H9 (cell line): ENCODE data around the gene METTL27. TPM values are rescaled to one million over a fixed set of nuclear protein-coding genes. Genes with fewer than 3 reads are reported as not detected.

Experiments used
- DNase-seq: peaks from one replicate; pipeline ENCODE4 v3.0.0-alpha.2; 2017
- H2AFZ ChIP-seq: one replicate; pipeline ENCODE4 v1.6.1; 2013; ENCODE audit warnings: mild to moderate bottlenecking, low read length, control low read depth, moderate library complexity
- H2AK5ac ChIP-seq: 2 replicates; pipeline ENCODE4 v1.6.1; 2013; ENCODE audit warnings: low read length, control low read depth, mixed read lengths; ENCODE audit not compliant: insufficient read length
- H2BK120ac ChIP-seq: one replicate; pipeline ENCODE4 v1.6.1; 2013; ENCODE audit warnings: low read depth, mild to moderate bottlenecking, low read length, control low read depth, inconsistent platforms; ENCODE audit not compliant: poor library complexity, severe bottlenecking
- H2BK12ac ChIP-seq: 2 replicates; pipeline ENCODE4 v1.6.1; 2013; ENCODE audit warnings: low read length, control low read depth, mixed read lengths, low read depth; ENCODE audit not compliant: insufficient read length
- H2BK15ac ChIP-seq: 2 replicates; pipeline ENCODE4 v1.6.1; 2013; ENCODE audit warnings: low read depth, low read length, control low read depth
- H2BK20ac ChIP-seq: one replicate; pipeline ENCODE4 v1.6.1; 2013; ENCODE audit warnings: low read depth, mild to moderate bottlenecking, low read length, control low read depth, inconsistent platforms; ENCODE audit not compliant: poor library complexity, severe bottlenecking
- H2BK5ac ChIP-seq: 2 replicates; pipeline ENCODE4 v1.6.1; 2013; ENCODE audit warnings: low read length, control low read depth, mixed read lengths; ENCODE audit not compliant: insufficient read length
- H3K14ac ChIP-seq: 2 replicates; pipeline ENCODE4 v1.6.1; 2013; ENCODE audit warnings: low read length, control low read depth; ENCODE audit not compliant: insufficient read depth
- H3K18ac ChIP-seq: 2 replicates; pipeline ENCODE4 v1.6.1; 2013; ENCODE audit warnings: low read depth, mild to moderate bottlenecking, mixed read lengths, low read length, control low read depth; ENCODE audit not compliant: insufficient read length
- H3K23ac ChIP-seq: 2 replicates; pipeline ENCODE4 v1.6.1; 2013; ENCODE audit warnings: low read length, control low read depth, mixed read lengths, low read depth; ENCODE audit not compliant: insufficient read length
- H3K23me2 ChIP-seq: 2 replicates; pipeline ENCODE4 v1.6.1; 2013; ENCODE audit warnings: low read depth, mild to moderate bottlenecking, mixed read lengths, low read length, control low read depth; ENCODE audit not compliant: insufficient read length, poor library complexity, severe bottlenecking
- H3K27ac ChIP-seq: 2 replicates; pipeline ENCODE4 v1.5.1; 2013; ENCODE audit warnings: low read length, control low read depth, mixed read lengths, low read depth; ENCODE audit not compliant: insufficient read length
- H3K27me3 ChIP-seq: 2 replicates; pipeline ENCODE4 v1.6.1; 2013; ENCODE audit warnings: low read length, control low read depth, inconsistent platforms; ENCODE audit not compliant: insufficient read depth
- H3K4ac ChIP-seq: 2 replicates; pipeline ENCODE4 v1.6.1; 2013; ENCODE audit warnings: low read depth, mild to moderate bottlenecking, control low read depth, inconsistent platforms, low read length, moderate library complexity
- H3K4me1 ChIP-seq: 2 replicates; pipeline ENCODE4 v1.6.1; 2013; ENCODE audit warnings: low read length, control low read depth, inconsistent platforms; ENCODE audit not compliant: insufficient read depth
- H3K4me2 ChIP-seq: 2 replicates; pipeline ENCODE4 v1.6.1; 2013; ENCODE audit warnings: low read length, control low read depth, mixed read lengths; ENCODE audit not compliant: insufficient read length, insufficient read depth
- H3K56ac ChIP-seq: 2 replicates; pipeline ENCODE4 v1.6.1; 2013; ENCODE audit warnings: low read depth, mild to moderate bottlenecking, mixed read lengths, low read length, control low read depth; ENCODE audit not compliant: insufficient read length
- H3K79me1 ChIP-seq: 2 replicates; pipeline ENCODE4 v1.6.1; 2013; ENCODE audit warnings: low read depth, mild to moderate bottlenecking, moderate library complexity, low read length, control low read depth, inconsistent platforms; ENCODE audit not compliant: insufficient read depth, poor library complexity, severe bottlenecking
- H3K79me2 ChIP-seq: 2 replicates; pipeline ENCODE4 v1.6.1; 2013; ENCODE audit warnings: low read length, control low read depth, inconsistent platforms; ENCODE audit not compliant: insufficient read depth
- H3K9ac ChIP-seq: 2 replicates; pipeline ENCODE4 v1.6.1; 2013; ENCODE audit warnings: low read length, control low read depth, mixed read lengths; ENCODE audit not compliant: insufficient read length; ENCODE audit errors: extremely low read depth
- H3K9me3 ChIP-seq: one replicate; pipeline ENCODE4 v1.6.1; 2013; ENCODE audit warnings: low read depth, low read length, inconsistent platforms; ENCODE audit not compliant: control insufficient read depth
- H3T11ph ChIP-seq: one replicate; pipeline ENCODE4 v1.6.1; 2013; ENCODE audit warnings: mild to moderate bottlenecking, low read length, control low read depth, inconsistent platforms
- H4K20me1 ChIP-seq: one replicate; pipeline ENCODE4 v1.6.1; 2013; ENCODE audit not compliant: control insufficient read depth, insufficient read length, insufficient read depth
- H4K5ac ChIP-seq: 2 replicates; pipeline ENCODE4 v1.6.1; 2013; ENCODE audit warnings: low read depth, mild to moderate bottlenecking, mixed read lengths, low read length, control low read depth; ENCODE audit not compliant: insufficient read length
- H4K8ac ChIP-seq: replicated peaks from 2 replicates; pipeline ENCODE4 v1.6.1; 2013; ENCODE audit warnings: low read length, control low read depth, mixed read lengths, low read depth; ENCODE audit not compliant: insufficient read length
- H4K91ac ChIP-seq: 2 replicates; pipeline ENCODE4 v1.6.1; 2013; ENCODE audit warnings: low read depth, mild to moderate bottlenecking, moderate library complexity, mixed read lengths, low read length, control low read depth; ENCODE audit not compliant: insufficient read length
- H3K27ac Mint-ChIP-seq, 3 experiments: 2 replicates in 2 of 3; 3 replicates in 1 of 3; pipeline ENCODE4 v1.8.0; 2020 to 2021; ENCODE audit warnings: mixed read lengths in 3 of 3, mild to moderate bottlenecking in 1 of 3, moderate library complexity in 1 of 3
- H3K27me3 Mint-ChIP-seq: 2 replicates; pipeline ENCODE4 v1.8.0; 2021; ENCODE audit warnings: low read depth, mild to moderate bottlenecking, moderate library complexity, mixed read lengths
- H3K36me3 Mint-ChIP-seq, 3 experiments: 2 replicates in 2 of 3; 3 replicates in 1 of 3; pipeline ENCODE4 v1.8.0; 2020 to 2021; ENCODE audit warnings: low read depth in 3 of 3, mixed read lengths in 3 of 3; ENCODE audit not compliant: insufficient read depth in 1 of 3
- H3K4me1 Mint-ChIP-seq, 2 experiments: 2 replicates each; pipeline ENCODE4 v1.8.0; 2020; ENCODE audit warnings: mixed read lengths in 2 of 2
- H3K4me3 Mint-ChIP-seq, 2 experiments: 2 replicates in 1 of 2; 3 replicates in 1 of 2; pipeline ENCODE4 v1.8.0; 2020 to 2021; ENCODE audit warnings: mild to moderate bottlenecking in 2 of 2, mixed read lengths in 2 of 2, moderate library complexity in 1 of 2
- H3K9me3 Mint-ChIP-seq, 2 experiments: 2 replicates in 1 of 2; 3 replicates in 1 of 2; pipeline ENCODE4 v1.8.0; 2020; ENCODE audit warnings: mild to moderate bottlenecking in 2 of 2, mixed read lengths in 2 of 2, moderate library complexity in 1 of 2
- WGBS: extraction: QIAGEN DNeasy Blood & Tissue Kit; methylation state at CpG from one replicate; pipeline ENCODE4 v1.1.7; 2013; ENCODE audit warnings: missing lambda C conversion rate, low lambda C conversion rate, mixed read lengths; ENCODE audit not compliant: insufficient read length; ENCODE audit errors: extremely low coverage; 5-methylcytosine and 5-hydroxymethylcytosine counted together
- total RNA-seq: library from RNA; stranded (reverse); gene quantifications from 2 replicates; pipeline ENCODE4 v1.2.1, GENCODE V29; 2021
- TF ChIP-seq, protein P1 (sequence below): fragments of 200-600 bp; sonication (generic); conservative IDR thresholded peaks from 3 replicates; pipeline ENCODE4 v1.8.0; 2021; ENCODE audit warnings: antibody characterized with exemption, mild to moderate bottlenecking

METTL27 gene
- total RNA-seq, 1 experiment from 2014 or later: 13.5 TPM

DNA sequence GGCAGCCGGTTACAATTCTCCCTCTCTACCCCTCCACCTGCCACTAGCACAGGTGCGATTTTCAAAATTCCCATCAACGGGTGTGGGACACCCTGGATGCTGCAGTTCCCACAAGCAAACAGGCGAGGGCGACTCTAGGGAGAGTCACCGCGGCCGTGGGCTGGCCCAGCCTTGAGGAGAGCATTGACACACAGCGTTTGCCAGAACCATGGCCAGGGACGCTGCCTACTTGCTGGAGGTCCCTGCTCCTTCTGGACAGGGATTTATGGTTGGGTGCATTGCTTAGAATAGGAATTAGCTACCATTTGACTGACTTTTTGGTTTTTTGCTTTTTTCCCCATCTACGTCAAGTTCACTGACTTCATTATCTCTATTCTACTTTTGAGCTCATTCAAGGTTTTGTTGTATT, 30.6 kb downstream of the METTL27 start:
- H3K9me3 Mint-ChIP-seq: peaks cover 0 to 3% of the 10 kb centered on the region in 2 experiments; a peak in 1 of 5 replicates
- Histone ChIP-seq H2BK15ac (no peak overlapping the region), H4K5ac (no peak overlapping the region), H3K4me1 (peaks cover 2% of the 10 kb centered on the region; the same call in 1 of the 2 replicates), H3K9ac (no peak overlapping the region), H3K4ac (no peak overlapping the region), H3K79me2 (no peaks in the 10 kb centered on the region), H3K23me2 (no peaks in the 10 kb centered on the region), H3K79me1 (no peaks in the 10 kb centered on the region), H2AFZ (no peak overlapping the region), H2BK12ac (no peak overlapping the region), H2BK120ac (no peak overlapping the region), H3K23ac (no peak overlapping the region), H4K8ac (no peak overlapping the region), H4K91ac (no peak overlapping the region), H3K18ac (no peak overlapping the region), H3K4me2 (no peak overlapping the region), H3K9me3 (no peaks in the 10 kb centered on the region), H2BK5ac (no peak overlapping the region), H3T11ph (no peak overlapping the region), H3K27ac (no peak overlapping the region), H2AK5ac (no peak overlapping the region), H2BK20ac (no peak overlapping the region), H3K56ac (no peak overlapping the region), H3K27me3 (no peaks in the 10 kb centered on the region), H4K20me1 (no peaks in the 10 kb centered on the region), H3K14ac (no peak overlapping the region)
- WGBS: no CpG with 5 or more reads among the region's 11 CpGs
- H3K4me1 Mint-ChIP-seq: peaks cover 2 to 11% of the 10 kb centered on the region in 2 experiments
- peaks cover 6% of the 10 kb centered on the region for H3K27me3 Mint-ChIP-seq
- H3K4me3 Mint-ChIP-seq: peak overlapping the region in 1 of 2 experiments; percentile 38; a peak in 1 of 5 replicates
- peak; percentile 89 for DNase-seq
- 0 out of 7 replicates have a peak overlapping the region, but pooled peaks of 1 of the 3 experiments have one; percentile 44 for H3K27ac Mint-ChIP-seq
- H3K36me3 Mint-ChIP-seq: no peaks in the 10 kb centered on the region
- TF ChIP-seq, protein P1, sequence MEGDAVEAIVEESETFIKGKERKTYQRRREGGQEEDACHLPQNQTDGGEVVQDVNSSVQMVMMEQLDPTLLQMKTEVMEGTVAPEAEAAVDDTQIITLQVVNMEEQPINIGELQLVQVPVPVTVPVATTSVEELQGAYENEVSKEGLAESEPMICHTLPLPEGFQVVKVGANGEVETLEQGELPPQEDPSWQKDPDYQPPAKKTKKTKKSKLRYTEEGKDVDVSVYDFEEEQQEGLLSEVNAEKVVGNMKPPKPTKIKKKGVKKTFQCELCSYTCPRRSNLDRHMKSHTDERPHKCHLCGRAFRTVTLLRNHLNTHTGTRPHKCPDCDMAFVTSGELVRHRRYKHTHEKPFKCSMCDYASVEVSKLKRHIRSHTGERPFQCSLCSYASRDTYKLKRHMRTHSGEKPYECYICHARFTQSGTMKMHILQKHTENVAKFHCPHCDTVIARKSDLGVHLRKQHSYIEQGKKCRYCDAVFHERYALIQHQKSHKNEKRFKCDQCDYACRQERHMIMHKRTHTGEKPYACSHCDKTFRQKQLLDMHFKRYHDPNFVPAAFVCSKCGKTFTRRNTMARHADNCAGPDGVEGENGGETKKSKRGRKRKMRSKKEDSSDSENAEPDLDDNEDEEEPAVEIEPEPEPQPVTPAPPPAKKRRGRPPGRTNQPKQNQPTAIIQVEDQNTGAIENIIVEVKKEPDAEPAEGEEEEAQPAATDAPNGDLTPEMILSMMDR: peak; percentile 89
